Ramos (cell line): Measurements from ENCODE around the gene TMCO4.
"Not testable (repeated sequence)": the region's sequence is repeated elsewhere in the genome, so short reads cannot be mapped to it uniquely, and the experiment has no call there.

Experiments
- in situ Hi-C: fragments of 300-500 bp; cut with MboI; formaldehyde crosslinking; loops from one replicate; pipeline ENCODE4 v1.14.3; 2022; ENCODE audit warnings: low sequenced_read_pairs; ENCODE audit not compliant: unreplicated experiment

The TMCO4 gene

DNA sequence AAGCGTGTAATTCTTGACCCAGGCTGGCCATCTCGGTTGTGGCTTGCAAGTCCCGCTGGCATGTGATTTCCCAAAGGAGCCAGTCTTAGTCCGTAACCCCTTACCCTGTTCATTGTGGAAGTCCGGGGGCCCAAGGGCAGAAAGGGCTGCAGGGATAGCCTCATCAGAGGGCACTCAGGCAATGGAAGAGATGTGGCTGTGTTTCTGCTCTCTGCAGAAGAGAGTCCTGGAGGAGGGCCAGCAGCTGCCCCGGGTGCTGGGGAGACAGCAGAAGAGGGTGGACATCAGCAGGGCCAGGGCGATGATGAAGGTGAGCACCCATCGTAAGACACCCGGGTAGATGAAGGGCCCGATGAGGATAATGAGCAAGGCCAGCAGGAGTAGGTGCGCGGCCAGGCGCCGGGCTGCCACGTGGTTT, 14.5 kb upstream of the TMCO4 start:
- in situ Hi-C loops, result no loop called here

DNA sequence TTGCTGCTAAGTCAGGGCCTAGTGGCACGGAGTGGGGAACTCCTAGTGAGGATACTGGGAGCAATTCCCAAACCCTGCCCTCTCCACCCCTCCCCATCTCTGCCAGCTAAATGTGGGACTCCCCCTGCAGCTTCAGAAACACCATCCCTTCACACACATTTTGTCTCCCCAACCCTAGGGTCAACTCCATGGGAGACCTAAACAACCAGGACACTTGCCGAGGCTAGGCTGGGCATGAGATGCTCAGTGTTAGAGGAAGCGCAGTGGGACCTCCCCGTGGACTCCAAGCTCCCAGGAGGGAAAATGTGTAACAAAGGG, 13.9 kb upstream of the TMCO4 start:
- in situ Hi-C loops, result no loop called here

DNA sequence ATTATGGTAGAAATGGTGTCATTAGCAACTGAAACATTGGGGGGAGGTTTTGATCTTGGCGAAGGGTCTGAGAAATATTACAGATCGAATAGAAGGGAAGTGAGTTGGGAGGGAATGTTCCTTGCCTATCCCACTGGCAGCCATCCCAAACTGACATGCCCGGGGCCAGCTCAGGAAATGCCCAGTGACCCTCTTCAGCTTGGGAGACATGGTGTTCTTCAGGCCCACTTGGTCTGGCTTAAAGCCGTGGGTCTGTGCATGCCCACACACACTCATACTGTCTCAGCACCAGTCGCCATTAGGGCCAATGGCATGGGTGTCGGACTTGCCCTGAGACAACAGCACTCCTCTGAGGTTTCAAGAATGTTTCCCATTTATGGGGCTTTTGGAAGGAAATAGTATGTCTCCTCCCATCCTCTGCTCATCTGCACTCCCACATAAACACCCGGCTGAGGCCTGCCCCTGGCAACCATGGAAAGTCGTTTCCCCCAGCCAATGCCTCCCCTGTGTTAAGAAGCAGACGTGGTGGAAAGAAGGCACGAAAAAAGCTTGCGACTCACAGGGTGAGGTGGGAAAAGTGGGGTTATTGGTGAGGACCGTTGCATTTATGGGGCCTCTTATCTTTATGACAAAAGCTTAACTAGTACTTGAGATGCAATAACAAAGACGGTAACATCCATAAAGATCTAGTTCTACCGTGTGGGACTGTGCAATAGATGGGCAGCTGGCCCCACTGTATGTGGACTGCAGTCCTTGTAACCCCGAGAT, 13.3 kb upstream of the TMCO4 start:
- in situ Hi-C loops, result no loop called here

DNA sequence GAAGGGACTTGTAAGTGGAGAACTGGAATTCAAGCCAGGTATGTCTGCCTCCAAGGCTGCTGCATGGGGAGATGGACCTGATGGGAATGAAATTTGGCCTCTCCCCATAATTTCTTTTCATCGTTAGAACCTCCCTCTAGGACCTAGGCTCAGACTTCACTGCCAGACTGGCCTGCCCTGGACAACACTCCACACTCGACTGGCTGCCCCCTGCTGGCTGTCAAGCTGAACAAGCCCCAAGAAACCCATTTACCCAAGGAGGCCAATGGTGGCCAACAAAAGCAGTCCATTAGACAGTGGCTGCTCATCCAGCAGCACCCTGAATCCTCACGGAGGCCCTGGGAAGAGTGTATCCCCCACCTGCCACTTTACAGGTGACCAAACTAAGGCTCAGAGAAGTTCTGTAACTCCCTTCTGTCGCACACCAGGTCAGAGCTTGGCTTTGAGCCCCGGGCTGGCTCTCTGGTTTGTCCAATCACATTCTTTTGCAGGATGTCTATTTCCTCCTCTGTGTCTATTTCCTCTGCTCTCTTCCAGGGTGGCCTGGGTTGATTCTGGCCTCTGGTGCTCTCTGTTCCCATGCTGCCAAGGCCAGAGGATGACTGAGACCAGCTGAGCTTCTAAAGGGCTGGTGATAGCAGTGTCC, 11.6 kb upstream of the TMCO4 start:
- in situ Hi-C loops, result no loop called here

DNA sequence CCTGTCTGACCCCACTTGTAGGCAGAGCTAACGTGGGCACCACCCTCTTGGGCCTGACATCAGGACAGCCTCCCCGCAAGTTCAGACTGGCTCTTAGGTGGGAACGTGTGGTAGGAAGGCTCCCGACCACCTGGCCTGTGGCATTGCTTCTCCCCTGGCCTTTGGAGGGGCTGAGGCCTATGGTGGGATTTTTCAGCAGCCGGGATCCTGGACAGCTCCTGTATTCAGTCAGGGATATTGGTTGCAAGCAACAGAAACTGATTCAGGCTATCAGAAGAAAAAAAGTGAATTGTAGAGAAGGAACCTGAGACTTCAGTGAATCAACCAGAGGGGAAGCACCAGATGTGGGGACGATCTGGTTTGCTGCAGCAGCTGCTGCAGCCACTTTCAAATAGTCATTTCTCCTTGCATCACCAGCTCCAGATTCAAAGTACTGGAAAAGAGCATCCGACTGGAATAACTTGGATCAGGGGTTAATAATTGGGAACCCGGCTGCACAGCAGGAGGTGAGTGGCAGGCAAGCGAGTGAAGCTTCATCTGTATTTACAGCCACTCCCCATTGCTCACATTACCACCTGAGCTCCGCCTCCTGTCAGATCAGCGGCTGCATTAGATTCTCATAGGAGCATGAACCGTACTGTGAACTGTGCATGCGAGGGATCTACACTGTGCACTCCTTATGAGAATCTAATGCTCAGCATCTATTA, 9.5 kb upstream of the TMCO4 start:
- in situ Hi-C loops, result no loop called here

DNA sequence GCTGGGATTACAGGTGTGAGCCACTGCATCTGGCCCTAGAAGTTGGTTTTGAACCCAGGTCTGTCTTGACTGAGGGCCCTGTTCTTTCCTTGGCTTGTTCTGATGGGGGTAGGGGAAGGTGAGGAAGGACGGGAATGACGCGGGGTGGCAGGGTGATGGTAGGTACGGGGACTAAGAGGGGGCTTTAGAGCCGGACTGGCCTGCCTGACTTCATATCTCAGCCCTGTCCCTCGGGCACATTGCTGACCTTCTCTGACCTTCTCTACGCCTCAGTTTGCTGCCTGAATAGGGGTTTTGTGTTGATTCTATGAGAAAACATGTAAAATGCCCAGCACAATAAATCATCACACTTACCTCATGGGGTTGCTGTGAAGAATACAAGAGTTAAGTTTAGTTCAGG, 8.6 kb upstream of the TMCO4 start:
- in situ Hi-C loops, result no loop called here

DNA sequence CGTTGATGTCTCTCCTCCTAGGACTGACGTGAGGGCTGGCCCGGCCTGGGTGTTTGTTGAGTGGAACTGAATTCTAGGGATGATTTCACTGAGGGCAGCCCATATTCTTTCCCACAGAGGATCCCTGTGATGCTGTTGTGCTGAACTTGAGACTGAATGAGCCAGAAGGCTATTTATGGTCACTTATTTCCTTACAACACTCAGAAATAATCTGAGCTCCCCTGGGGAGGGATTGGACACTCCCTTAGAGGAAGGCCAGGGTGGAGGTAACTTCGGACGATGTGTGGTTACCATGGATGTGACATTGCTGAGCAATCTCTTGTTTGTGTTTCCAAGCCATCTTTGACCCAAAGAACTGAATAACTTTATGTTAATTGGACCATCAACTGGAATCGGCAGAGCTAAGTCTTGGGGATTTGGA, 5.1 kb upstream of the TMCO4 start:
- in situ Hi-C loops, result no loop called here

DNA sequence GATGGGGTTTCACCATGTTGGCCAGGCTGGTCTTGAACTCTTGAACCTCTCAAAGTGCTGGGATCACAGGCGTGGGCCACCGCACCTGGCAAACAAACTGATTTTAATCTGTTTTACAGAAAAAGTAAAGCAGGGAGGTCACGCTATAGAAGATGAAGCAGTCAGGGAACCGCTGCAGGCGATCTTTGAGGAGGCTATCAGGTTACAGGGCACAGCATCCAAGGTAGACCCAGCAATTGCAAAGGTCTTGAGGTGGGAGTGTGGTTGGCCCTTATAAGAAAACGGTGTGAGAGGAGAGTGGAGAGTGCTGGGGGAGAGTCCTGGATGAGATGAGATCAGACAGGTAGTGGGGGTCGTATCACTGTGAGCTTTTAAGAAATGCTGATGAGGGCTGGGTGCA, 2.6 kb upstream of the TMCO4 start:
- in situ Hi-C loops, result no loop called here

DNA sequence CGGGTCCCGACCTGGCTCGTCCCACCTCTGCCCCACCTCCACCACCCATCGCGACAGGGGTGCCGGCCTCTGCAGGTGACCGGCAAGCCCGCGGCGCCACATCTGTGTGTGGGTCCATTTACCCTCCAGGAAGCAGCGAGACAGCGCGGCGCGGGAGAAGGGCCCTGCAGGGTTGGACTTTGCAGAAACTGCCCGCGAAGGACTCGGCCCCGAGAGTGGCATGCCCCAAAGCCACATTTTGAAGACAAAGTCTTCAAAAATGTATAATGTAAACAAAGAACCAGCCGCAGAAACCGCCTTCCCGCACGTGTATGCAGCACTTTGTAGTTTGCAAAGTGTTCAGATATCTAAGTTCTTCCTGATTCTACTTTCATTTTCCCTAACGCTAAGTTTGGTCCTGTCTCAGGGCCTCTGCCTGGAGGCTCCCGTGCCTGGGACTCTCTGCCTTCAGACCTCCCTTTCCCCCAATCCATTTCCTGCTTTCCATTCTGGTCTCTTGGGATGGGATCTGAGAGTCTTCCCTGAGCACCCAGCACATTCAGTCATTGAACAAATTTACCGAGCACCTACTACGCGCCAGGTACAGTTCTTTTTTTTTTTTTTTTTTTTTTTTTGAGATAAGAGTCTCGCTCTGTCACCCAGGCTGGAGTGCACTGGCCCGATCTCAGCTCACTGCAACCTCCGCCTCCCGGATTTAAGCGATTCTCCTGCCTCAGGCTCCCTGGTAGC, 524 bp upstream of the TMCO4 start:
- in situ Hi-C loops, result no loop called here

DNA sequence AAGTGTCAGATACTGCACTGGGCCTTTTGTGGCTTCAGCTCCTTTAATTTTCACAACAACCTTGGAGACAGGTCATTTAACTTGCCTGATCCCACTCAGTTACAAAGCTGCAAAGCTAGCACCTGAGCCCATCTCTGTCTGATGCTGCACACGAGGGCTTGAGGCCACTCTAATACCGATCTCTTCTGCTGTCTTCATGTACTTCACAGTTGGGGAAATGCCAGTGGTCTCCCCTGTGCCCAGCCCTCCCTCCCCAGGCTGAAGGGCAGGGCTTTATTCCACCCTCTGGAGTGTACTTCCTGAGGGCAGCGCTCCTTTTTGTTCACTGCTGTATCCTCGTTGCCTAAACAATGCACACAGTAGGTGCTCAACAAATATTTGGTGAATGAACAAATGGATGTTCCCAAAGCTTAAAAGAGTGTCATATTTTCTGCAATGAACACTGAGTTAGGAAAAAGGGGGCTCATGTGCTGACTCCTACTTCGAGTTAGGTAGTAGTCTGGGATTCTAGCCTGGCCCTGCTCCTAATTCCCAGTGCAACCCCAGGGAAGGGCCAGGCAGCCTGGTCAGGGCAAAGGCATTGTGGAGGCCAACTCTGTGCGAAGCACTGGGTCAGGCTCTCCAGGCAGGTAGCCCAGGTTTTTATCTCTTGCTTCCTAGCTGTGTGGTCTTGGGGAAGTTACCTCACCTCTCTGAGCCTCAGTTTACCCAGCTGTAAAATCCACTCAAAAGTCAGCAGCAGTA, 1.1 kb downstream of the TMCO4 start:
- in situ Hi-C loops, result no loop called here

DNA sequence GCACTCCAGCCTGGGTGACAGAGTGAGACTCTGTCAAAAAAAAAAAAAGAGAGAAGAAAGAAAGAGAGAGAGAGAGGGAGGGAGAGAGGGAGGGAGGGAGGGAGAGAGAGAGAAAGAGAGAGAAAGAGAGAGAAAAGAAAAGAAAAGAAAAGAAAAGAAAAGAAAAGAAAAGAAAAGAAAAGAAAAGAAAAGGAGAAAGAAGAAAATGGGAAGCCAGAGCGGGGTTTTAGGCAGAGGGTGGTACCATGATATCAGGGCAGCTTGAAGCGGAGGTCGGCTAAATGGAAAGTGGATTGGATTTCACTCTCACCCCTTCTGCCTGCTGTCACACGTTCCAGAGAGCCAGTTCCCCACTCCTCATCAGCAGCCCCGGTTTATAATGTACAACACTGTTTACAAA, 1.9 kb downstream of the TMCO4 start:
- in situ Hi-C loops, result no loop called here

DNA sequence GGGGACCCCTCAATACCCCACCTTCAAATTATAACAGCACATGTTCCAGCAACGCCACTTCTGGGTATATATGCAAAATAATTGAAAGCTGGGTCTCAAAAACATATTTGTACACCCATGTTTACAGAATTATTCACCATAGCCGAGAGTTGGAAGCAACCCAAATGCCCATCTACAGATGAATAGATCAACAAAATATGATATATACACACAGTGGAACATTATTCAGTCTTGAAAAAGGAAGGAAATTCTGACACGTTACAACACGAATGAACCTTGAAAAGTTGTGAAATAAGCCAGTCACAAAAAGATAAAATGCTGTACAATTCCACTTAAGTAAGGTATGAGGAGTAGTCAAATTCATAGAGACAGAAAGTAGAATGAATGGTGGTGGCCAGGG, 5.1 kb downstream of the TMCO4 start:
- in situ Hi-C loops, result no loop called here

DNA sequence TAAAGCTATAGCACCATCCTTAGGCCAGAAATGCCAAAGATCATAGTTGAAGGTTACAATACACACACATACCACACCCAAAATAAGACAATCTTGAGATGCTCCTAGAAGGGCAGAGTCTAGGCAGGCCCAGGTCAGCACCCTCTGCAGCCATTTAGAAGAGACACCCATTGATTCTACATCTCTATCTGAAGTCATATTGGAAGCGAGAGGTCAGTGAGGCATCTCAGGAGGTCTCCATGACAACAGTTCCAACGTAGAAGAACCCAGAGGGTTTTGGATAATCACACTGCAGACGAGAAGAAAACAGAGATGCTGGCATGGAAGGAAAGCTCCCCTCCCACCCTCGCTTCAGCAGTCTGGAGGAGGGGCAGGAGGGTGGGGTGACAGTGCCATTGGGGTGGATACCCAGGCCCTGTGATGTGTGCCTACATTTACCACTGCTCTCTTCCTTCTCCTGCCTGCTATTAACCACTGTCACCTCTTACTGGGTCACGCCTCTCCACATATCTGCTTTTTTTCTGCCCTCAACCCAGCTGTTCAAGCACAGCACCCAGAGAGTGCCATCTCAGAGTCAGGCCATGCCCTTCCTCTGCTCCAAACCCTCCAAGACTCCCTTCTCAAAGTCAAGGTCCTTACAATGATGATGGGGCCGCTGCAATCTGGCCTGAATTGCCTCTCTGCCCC, 6.2 kb downstream of the TMCO4 start:
- in situ Hi-C loops, result no loop called here

DNA sequence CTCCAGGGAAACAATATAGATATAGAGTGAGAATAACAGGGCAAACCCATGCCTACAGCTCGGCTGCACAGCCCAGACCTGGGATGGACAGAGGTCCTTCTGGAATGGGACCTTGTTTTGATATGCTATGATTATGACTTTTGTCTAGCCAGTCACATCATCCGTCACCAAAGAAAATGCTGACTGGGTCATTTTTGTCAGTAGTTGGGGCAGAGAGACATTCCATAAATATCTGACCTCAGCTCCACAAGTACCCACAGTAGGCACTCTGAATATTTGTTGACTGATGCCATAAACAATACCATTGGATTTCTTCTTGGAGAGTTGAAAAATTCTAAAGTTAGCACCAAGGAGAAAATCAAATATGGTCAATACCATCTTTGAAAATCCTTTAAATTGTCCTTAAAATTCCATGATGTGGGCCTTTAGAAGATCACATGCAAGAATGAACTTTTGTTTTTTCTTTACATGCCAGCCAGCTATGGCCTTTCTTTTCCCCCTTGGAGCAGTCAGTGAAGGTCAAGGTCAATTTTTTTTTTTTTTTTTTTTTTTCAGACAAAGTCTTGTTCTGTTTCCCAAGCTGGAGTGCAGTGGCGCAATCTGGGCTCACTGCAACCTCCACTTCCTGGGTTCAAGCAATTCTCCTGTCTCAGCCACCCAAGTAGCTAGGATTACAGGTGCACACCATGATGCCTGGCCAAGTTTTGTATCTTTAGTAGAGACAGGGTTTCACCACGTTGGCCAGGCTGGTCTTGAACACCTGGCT, 7.3 kb downstream of the TMCO4 start:
- in situ Hi-C loops, result no loop called here

DNA sequence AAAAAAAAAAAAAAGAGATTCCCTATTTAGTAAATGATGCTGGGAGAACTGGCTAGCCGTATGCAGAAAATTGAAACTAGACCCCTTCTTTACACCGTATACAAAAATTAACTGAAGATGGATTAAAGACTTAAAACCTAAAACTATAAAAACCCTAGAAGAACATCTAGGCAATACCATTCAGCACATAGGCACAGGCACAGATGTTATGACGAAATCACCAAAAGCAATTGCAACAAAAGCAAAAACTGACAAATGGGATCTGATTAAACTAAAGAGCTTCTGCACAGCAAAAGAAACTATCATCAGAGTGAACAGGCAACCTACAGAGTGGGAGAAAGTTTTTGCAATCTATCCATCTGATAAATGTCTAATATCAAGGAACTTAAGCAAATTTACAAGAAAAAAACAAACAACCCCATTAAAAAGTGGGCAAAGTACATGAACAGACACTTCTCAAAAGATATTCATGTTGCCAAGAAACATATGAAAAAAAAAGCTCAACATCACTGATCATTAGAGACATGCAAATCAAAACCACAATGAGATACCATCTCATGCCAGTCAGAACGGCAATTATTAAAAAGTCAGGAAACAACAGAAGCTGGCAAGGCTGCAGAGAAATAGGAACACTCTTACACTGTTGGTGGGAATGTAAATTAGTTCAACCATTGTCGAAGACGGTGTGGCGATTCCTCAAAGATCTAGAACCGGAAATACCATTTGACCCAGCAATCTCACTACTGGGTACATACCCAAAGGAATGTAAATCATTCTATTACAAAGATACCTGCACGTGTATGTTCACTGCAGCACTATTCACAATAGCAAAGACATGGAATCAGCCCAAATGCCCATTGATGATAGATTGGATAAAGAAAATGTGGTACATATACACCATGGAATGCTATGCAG, 9.4 kb downstream of the TMCO4 start:
- in situ Hi-C loops, result not testable (repeated sequence)

DNA sequence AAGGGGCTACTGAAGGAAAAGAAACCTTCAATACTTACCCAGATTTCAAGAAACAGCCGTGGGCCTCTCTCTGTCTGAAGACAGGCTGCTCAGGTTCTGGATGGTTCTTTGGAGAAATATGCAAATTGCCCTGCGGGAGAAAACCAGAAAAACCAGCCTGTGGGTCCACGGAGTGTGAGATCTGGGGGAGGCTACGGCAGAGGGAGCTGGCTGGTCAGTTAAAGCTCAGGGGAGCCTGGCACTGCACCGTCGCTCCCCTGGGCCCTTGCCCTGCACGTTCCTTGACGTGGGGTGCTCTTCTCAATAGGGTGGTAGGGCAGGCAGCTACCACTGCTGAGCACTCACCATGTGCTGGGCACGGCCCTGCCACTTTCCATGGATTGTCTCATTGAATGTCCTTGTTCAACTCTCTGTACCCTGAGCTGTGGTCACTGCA, 12.7 kb downstream of the TMCO4 start:
- in situ Hi-C loops, result no loop called here

DNA sequence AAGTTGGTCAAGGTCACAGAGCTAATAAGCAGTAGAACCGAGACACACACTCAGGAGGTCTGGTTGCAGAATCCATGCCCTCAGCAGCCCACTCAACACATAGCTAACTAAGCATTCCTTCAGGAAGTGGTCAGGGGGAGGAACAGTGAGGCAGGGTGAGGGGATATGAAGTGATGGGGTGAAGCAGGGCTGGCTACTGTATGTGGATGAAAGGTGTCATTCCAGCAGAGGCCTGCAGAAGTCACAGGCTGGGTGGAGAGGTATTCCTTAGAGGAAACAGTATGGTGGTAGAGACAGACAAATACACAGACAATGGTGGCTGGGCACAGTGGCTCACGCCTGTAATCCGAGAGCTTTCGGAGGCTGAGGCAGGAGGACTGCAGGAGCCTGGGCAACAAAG, 14.1 kb downstream of the TMCO4 start:
- in situ Hi-C loops, result no loop called here
